Measurements from ENCODE around the gene IL15RA.

- TF ChIP-seq CTCF (IDR thresholded peaks at IDR 0.05; ENCODE audit: low read depth, low read length) (no peak), EZH2phosphoT487 (IDR thresholded peaks at IDR 0.05; ENCODE audit: low read depth) (no peak)
Observed at GRCh38 chr10:5963071-5963470, 14.3 kb downstream of the IL15RA start.
